K562 (cell line): ENCODE data around the gene MYOZ3. TPM values are rescaled to one million over a fixed set of nuclear protein-coding genes. Genes with fewer than 3 reads are reported as not detected.

Experiments
- ATAC-seq: fragments of 200-7000 bp; cut with Tn5 transposase; 3 replicates; pipeline ENCODE4 v1.9.1; 2020; ENCODE audit warnings: moderate library complexity
- BruUV-seq: library from RNA; stranded (reverse); fragments of 400-500 nt; replicated peaks from 2 replicates; lab custom pipeline; 2021; lab: Mats Ljungman, UMichigan
- CTCF ChIA-PET: fragments of 300-600 bp; formaldehyde crosslinking; extraction: SDS; loops from one replicate; lab custom pipeline; 2021; ENCODE audit warnings: low intra/inter-chr PET ratio; lab: Yijun Ruan, JAX
- POLR2A ChIA-PET: fragments of 300-600, 350-650 bp; sonication (Branson Sonifier 250); formaldehyde crosslinking; extraction: SDS; loops from one replicate; lab custom pipeline; 2021; ENCODE audit warnings: antibody characterized with exemption, inconsistent platforms; lab: Yijun Ruan, JAX
- DNase-seq, 4 experiments: peaks; one replicate each; pipeline versions ENCODE4 v3.0.0 to v3.0.0-alpha.2; 2011 to 2018; ENCODE audit warnings: low spot score in 3 of 4, mixed read lengths in 3 of 4; ENCODE audit errors: extremely low read depth in 1 of 4
- FAIRE-seq: peaks from 2 replicates; lab custom pipeline; 2011; peaks lifted over from hg19 to GRCh38; lab: Jason Lieb, UNC
- H2AFZ ChIP-seq: 2 replicates; pipeline ENCODE4 v1.6.0; 2011; ENCODE audit warnings: low read depth, low read length, control low read depth, inconsistent platforms
- H3K27ac ChIP-seq: fragments of 200-600 bp; 3 replicates; pipeline ENCODE4 v1.8.0; 2011; ENCODE audit warnings: low read depth, mild to moderate bottlenecking, control low read depth, inconsistent platforms, low read length, moderate library complexity, mixed read lengths; ENCODE audit errors: extremely low read depth
- H3K27me3 ChIP-seq, 2 experiments: fragments of 300-600 bp in 1 of 2; 2 replicates in 1 of 2; 3 replicates in 1 of 2; pipeline versions ENCODE4 v1.6.0 to v1.8.0; 2011; ENCODE audit warnings: inconsistent platforms in 2 of 2, low read length in 2 of 2, mild to moderate bottlenecking in 1 of 2, mixed read lengths in 1 of 2, moderate library complexity in 1 of 2; ENCODE audit not compliant: control insufficient read depth in 2 of 2, insufficient read depth in 2 of 2
- H3K36me3 ChIP-seq: fragments of 300-600 bp; 3 replicates; pipeline ENCODE4 v1.8.0; 2011; ENCODE audit warnings: mild to moderate bottlenecking, low read length, inconsistent platforms; ENCODE audit not compliant: control insufficient read depth, insufficient read depth
- H3K4me1 ChIP-seq, 2 experiments: fragments of 200-600 bp in 1 of 2; replicated peaks in 1 of 2; 2 replicates in 1 of 2; 3 replicates in 1 of 2; pipeline versions ENCODE4 v1.5.1 to v1.8.0; 2011; ENCODE audit warnings: inconsistent platforms in 2 of 2, low read length in 2 of 2, mild to moderate bottlenecking in 1 of 2, mixed read lengths in 1 of 2, moderate library complexity in 1 of 2; ENCODE audit not compliant: control insufficient read depth in 2 of 2, insufficient read depth in 2 of 2
- H3K4me2 ChIP-seq: 2 replicates; pipeline ENCODE4 v1.6.1; 2011; ENCODE audit warnings: low read length, control low read depth, inconsistent platforms, mixed read lengths; ENCODE audit not compliant: insufficient read depth
- H3K4me3 ChIP-seq: fragments of 200-600 bp; sonication (generic), shearing (Covaris generic); 2 replicates; pipeline ENCODE4 v1.5.1; 2016; ENCODE audit warnings: control low read depth, inconsistent platforms
- H3K79me2 ChIP-seq: fragments of 200-600 bp; 3 replicates; pipeline ENCODE4 v1.8.0; 2011; ENCODE audit warnings: low read length, inconsistent platforms; ENCODE audit not compliant: control insufficient read depth, insufficient read depth
- H3K9ac ChIP-seq, 2 experiments: 2 replicates each; pipeline versions ENCODE4 v1.6.0 to v1.6.1; 2011; ENCODE audit warnings: low read depth in 2 of 2, low read length in 2 of 2, control low read depth in 1 of 2, inconsistent platforms in 1 of 2, mild to moderate bottlenecking in 1 of 2, mixed read lengths in 1 of 2; ENCODE audit not compliant: insufficient read depth in 1 of 2
- H3K9me1 ChIP-seq: one replicate; pipeline ENCODE4 v1.6.0; 2011; ENCODE audit warnings: inconsistent platforms, mild to moderate bottlenecking, low read length, moderate library complexity; ENCODE audit not compliant: control insufficient read depth, insufficient read depth
- H3K9me3 ChIP-seq: replicated peaks from 2 replicates; pipeline ENCODE4 v1.5.1; 2011; ENCODE audit warnings: low read depth, low read length, inconsistent platforms; ENCODE audit not compliant: control insufficient read depth, insufficient read depth
- H4K20me1 ChIP-seq: replicated peaks from 2 replicates; pipeline ENCODE4 v1.6.1; 2011; ENCODE audit warnings: low read length, inconsistent platforms, mixed read lengths; ENCODE audit not compliant: control insufficient read depth, insufficient read depth
- BACH1 ChIP-seq: fragments of 200-800 bp; sonication (Bioruptor generic); IDR thresholded peaks from 2 replicates; pipeline ENCODE4 v1.6.1; 2016; ENCODE audit warnings: missing genetic modification characterization, missing compliant biosample characterization
- FOXJ3 ChIP-seq: sonication (generic); formaldehyde crosslinking; IDR thresholded peaks from 2 replicates; pipeline ENCODE4 v1.4.0; 2020; ENCODE audit warnings: mild to moderate bottlenecking, missing genetic modification reagents
- OTX1 ChIP-seq: fragments of 450-650 bp; formaldehyde crosslinking; IDR thresholded peaks from 2 replicates; pipeline ENCODE4 v1.4.0; 2022; ENCODE audit warnings: mild to moderate bottlenecking
- ZNF232 ChIP-seq: sonication (generic); formaldehyde crosslinking; IDR thresholded peaks from 2 replicates; pipeline ENCODE4 v1.8.0; 2022; ENCODE audit warnings: mild to moderate bottlenecking, missing genetic modification reagents
- WGBS: fragments of 100-300 bp; shearing (Covaris generic); methylation state at CpG from one replicate; pipeline ENCODE4 v1.1.6; 2016; ENCODE audit warnings: low coverage, mixed read lengths; ENCODE audit not compliant: insufficient coverage; ENCODE audit errors: missing lambda C conversion rate; 5-methylcytosine and 5-hydroxymethylcytosine counted together
- in situ Hi-C: fragments of 300-500 bp; cut with MboI; formaldehyde crosslinking; loops from 4 replicates; pipeline ENCODE4 v1.15.0; 2018; ENCODE audit warnings: inconsistent platforms, mixed read lengths
- intact Hi-C: fragments of 100-400 bp; cut with micrococcal nuclease; formaldehyde crosslinking; loops from 2 replicates; pipeline ENCODE4 v1.14.2; 2022
- polyA plus RNA-seq, 8 experiments: library from polyadenylated mRNA; depleted of rRNA in 4 of 8; stranded (reverse) in 5 of 8; unstranded in 3 of 8; fragments of >200 nt; fragmentation: Nextera tagmentation in 2 of 8; fragmentation: Illumina TruSeq in 1 of 8; extraction: Ambion mirVana in 2 of 8; extraction: Trizol in 1 of 8; gene quantifications; 2 replicates each; pipeline versions ENCODE4 v1.2.1 to v1.2.3, GENCODE V29; 2011 to 2014; ENCODE audit warnings: inconsistent platforms in 1 of 8, missing spikeins in 1 of 8
- total RNA-seq, 7 experiments: library from RNA; depleted of rRNA in 6 of 7; stranded (reverse); fragments of >200 nt in 6 of 7; fragmentation: Illumina TruSeq in 2 of 7; extraction: Trizol in 2 of 7; gene quantifications; 2 replicates each; pipeline versions ENCODE4 v1.2.1 to v1.2.3, GENCODE V29; 2011 to 2021; ENCODE audit warnings: low replicate concordance in 1 of 7
- TF ChIP-seq, protein P1 (sequence below): sonication (generic); formaldehyde crosslinking; IDR thresholded peaks from 2 replicates; pipeline ENCODE4 v1.8.0; 2022; ENCODE audit warnings: mild to moderate bottlenecking, missing genetic modification reagents
- TF ChIP-seq, protein P2 (sequence below), 2 experiments: fragments of 450-650 bp; IDR thresholded peaks; 2 replicates each; pipeline ENCODE4 v1.6.1; 2016; ENCODE audit warnings: mild to moderate bottlenecking in 2 of 2, borderline replicate concordance in 1 of 2, low read depth in 1 of 2, moderate library complexity in 1 of 2

The MYOZ3 gene
- total and polyA plus RNA-seq, 9 of the 15 experiments (the other 6 are each of a cell fraction or from before 2014, with no cell fraction given): not detected

DNA sequence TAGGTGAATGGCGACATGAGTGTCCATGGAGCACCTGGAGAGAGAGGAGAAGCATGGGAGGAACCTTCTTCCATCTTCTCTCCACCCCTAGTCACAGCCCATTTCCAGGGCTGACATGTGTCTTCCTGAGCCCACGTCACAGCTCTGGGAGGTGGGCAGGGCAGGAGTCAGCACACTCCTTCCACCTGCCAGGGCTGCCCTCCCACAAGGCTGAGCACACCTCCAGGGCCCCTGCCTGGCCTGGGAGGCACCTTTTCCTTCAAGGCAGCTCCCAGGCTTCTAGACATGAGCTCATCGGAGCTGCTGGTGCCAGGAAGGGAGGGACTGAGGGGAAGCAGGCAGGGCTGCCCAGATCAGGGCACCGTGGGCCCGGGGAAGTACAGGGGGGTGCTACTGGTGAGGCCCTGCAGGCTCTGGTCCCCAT is 34.2 kb upstream of the MYOZ3 start:
- Histone ChIP-seq H4K20me1 (peaks cover 7% of the 10 kb centered on the region; the same call in 1 of the 2 replicates), H3K27ac (no peak overlapping the region), H3K4me2 (no peak overlapping the region), H3K36me3 (no peaks in the 10 kb centered on the region), H3K4me3 (no peak overlapping the region), H3K9me3 (no peaks in the 10 kb centered on the region), H3K27me3 (peaks cover 10 to 64% of the 10 kb centered on the region in 2 experiments; a peak in 4 of 5 replicates), H3K9me1 (no peaks in the 10 kb centered on the region), H3K79me2 (no peaks in the 10 kb centered on the region), H3K9ac (no peak overlapping the region), H3K4me1 (peaks cover 0 to 8% of the 10 kb centered on the region in 2 experiments; a peak in 2 of 5 replicates), H2AFZ (no peak overlapping the region)
- ChIA-PET CTCF (no interaction called here), POLR2A (no interaction called here)
- in situ Hi-C loops: no loop called here
- ATAC-seq (no peak), DNase-seq (no peak), FAIRE-seq (no peak)
- intact Hi-C loops: no loop called here
- TF ChIP-seq, protein P1, sequence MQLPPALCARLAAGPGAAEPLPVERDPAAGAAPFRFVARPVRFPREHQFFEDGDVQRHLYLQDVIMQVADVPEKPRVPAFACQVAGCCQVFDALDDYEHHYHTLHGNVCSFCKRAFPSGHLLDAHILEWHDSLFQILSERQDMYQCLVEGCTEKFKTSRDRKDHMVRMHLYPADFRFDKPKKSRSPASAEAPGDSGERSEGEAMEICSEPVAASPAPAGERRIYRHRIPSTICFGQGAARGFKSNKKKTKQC (CRISPR knock-in tag): no peak
- TF ChIP-seq FOXJ3 (CRISPR knock-in tag) (no peak), ZNF232 (no peak), OTX1 (no peak), BACH1 (no peak)
- TF ChIP-seq, protein P2, sequence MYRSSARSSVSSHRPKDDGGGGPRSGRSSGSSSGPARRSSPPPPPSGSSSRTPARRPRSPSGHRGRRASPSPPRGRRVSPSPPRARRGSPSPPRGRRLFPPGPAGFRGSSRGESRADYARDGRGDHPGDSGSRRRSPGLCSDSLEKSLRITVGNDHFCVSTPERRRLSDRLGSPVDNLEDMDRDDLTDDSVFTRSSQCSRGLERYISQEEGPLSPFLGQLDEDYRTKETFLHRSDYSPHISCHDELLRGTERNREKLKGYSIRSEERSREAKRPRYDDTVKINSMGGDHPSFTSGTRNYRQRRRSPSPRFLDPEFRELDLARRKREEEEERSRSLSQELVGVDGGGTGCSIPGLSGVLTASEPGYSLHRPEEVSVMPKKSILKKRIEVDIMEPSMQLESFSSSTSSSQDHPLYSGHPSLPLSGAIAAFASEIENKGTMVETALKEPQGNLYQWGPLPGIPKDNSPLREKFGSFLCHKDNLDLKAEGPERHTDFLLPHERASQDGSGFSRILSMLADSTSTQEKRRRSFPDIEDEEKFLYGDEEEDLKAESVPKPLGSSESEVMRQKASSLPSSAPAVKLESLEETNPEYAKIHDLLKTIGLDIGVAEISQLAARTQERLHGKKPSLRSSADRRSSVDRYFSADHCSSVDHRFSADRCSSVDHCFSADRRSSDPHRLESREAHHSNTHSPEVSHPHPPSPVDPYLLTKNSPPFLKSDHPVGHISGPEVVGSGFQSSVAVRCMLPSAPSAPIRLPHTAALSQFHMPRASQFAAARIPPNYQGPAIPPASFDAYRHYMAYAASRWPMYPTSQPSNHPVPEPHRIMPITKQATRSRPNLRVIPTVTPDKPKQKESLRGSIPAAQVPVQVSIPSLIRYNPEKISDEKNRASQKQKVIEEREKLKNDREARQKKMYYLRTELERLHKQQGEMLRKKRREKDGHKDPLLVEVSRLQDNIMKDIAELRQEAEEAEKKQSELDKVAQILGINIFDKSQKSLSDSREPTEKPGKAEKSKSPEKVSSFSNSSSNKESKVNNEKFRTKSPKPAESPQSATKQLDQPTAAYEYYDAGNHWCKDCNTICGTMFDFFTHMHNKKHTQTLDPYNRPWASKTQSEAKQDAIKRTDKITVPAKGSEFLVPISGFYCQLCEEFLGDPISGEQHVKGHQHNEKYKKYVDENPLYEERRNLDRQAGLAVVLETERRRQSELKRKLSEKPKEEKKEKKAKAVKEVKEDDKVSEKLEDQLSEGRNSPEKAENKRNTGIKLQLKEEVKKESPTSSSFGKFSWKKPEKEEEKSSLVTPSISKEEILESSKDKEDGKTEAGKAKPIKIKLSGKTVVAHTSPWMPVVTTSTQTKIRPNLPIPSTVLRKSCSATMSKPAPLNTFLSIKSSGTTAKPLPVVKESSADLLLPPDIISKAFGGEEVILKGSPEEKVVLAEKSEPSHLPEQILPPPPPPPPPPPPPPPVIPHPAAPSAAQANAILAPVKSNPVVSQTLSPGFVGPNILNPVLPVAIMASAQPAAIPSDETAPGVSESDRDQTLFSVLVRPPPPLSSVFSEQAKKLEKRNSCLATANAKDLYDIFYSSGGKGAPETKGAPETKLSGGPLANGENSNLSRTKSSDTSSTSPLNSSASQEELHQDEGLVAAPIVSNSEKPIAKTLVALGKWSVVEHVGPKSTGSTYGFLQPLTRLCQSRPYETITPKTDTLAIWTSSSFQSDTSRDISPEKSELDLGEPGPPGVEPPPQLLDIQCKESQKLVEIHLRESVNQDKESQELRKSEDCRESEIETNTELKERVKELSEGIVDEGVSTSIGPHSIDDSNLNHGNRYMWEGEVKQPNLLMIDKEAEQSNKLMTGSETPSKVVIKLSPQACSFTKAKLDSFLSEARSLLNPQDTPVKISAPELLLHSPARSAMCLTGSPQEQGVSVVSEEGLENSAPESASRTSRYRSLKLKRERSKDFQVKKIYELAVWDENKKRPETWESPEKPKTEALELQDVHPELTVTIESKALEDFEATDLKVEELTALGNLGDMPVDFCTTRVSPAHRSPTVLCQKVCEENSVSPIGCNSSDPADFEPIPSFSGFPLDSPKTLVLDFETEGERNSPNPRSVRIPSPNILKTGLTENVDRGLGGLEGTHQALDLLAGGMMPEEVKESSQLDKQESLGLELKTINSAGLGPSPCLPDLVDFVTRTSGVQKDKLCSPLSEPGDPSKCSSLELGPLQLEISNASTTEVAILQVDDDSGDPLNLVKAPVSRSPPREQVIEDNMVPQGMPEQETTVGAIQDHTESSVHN (IDR thresholded peaks at IDR 0.05; ENCODE audit: borderline replicate concordance in 1 of 2, low read depth in 1 of 2): no peak
- BruUV-seq: no TSS peak
- 0% methylated on average over 5 of the region's 5 CpGs for WGBS
